Tibial nerve (tissue), 4 donors: ENCODE results near the gene PPT1. TPM values are rescaled to one million over a fixed set of nuclear protein-coding genes. Genes with fewer than 3 reads are reported as not detected.

Experiments used
- DNase-seq, 2 donors: peaks; one replicate each; pipeline ENCODE4 v3.0.0-alpha.2; 2019; ENCODE audit warnings: low spot score in 2 of 2
- H3K27ac ChIP-seq, 4 donors: fragments of 200-600 bp; sonication (generic) in 3 of 4; one replicate each; pipeline ENCODE4 v1.5.1; 2017 to 2019; ENCODE audit warnings: mild to moderate bottlenecking in 1 of 4
- H3K27me3 ChIP-seq, 2 donors: fragments of 200-600 bp; sonication (generic) in 1 of 2; one replicate each; pipeline versions ENCODE4 v1.5.1 to v1.6.0; 2017 to 2019
- H3K36me3 ChIP-seq, 3 donors: fragments of 200-600 bp; sonication (generic); one replicate each; pipeline ENCODE4 v1.5.1; 2018 to 2019
- H3K4me1 ChIP-seq, 4 donors: fragments of 200-600 bp; sonication (generic) in 3 of 4; one replicate each; pipeline ENCODE4 v1.5.1; 2017 to 2019
- H3K4me3 ChIP-seq, 4 donors: fragments of 200-600 bp; sonication (generic) in 3 of 4; one replicate each; pipeline ENCODE4 v1.5.1; 2017 to 2019; ENCODE audit warnings: mild to moderate bottlenecking in 1 of 4, moderate library complexity in 1 of 4
- H3K9me3 ChIP-seq, 4 donors: fragments of 200-600 bp; sonication (generic) in 3 of 4; one replicate each; pipeline ENCODE4 v1.5.1; 2017 to 2019
- EP300 ChIP-seq, 2 donors: sonication (generic); formaldehyde crosslinking; IDR thresholded peaks; one replicate each; pipeline ENCODE4 v1.6.1; 2017; ENCODE audit warnings: antibody characterized with exemption in 2 of 2, mild to moderate bottlenecking in 1 of 2
- POLR2A ChIP-seq, 2 donors: fragments of 450-650 bp; IDR thresholded peaks; one replicate each; pipeline ENCODE4 v1.6.1; 2017; ENCODE audit warnings: antibody characterized with exemption in 2 of 2, mild to moderate bottlenecking in 2 of 2, moderate library complexity in 2 of 2
- WGBS, 2 donors: methylation state at CpG; one replicate each; pipeline ENCODE4 v1.1.5; 2018; 5-methylcytosine and 5-hydroxymethylcytosine counted together
- total RNA-seq, 4 donors: library from RNA; depleted of rRNA; stranded (reverse); fragments of >200 nt; gene quantifications; one replicate each; pipeline ENCODE4 v1.1.0, GENCODE V29; 2016
- TF ChIP-seq, protein P1 (sequence below), 5 experiments: fragments of 200-600 bp in 3 of 5; fragments of 450-650 bp in 2 of 5; sonication (generic) in 3 of 5; IDR thresholded peaks; one replicate each; pipeline ENCODE4 v1.5.1; 2016 to 2019; ENCODE audit warnings: antibody characterized with exemption in 5 of 5, mild to moderate bottlenecking in 3 of 5, moderate library complexity in 2 of 5

The PPT1 gene
- total RNA-seq, 4 donors from 2014 or later: 52.8 to 88.5 (median 58.7) TPM

- Histone ChIP-seq H3K4me3 (no peak overlapping the region), H3K4me1 (peaks cover 0 to 25% (median 5%) of the 10 kb centered on the region in 4 donors), H3K27ac (peak overlapping the region in 2 of 4 donors; percentile 35 to 41), H3K9me3 (peaks cover 0 to 5% (median 0%) of the 10 kb centered on the region in 4 donors), H3K27me3 (no peaks in the 10 kb centered on the region), H3K36me3 (no peaks in the 10 kb centered on the region)
- no peak for TF ChIP-seq EP300 (IDR thresholded peaks at IDR 0.05)
- TF ChIP-seq, protein P1, sequence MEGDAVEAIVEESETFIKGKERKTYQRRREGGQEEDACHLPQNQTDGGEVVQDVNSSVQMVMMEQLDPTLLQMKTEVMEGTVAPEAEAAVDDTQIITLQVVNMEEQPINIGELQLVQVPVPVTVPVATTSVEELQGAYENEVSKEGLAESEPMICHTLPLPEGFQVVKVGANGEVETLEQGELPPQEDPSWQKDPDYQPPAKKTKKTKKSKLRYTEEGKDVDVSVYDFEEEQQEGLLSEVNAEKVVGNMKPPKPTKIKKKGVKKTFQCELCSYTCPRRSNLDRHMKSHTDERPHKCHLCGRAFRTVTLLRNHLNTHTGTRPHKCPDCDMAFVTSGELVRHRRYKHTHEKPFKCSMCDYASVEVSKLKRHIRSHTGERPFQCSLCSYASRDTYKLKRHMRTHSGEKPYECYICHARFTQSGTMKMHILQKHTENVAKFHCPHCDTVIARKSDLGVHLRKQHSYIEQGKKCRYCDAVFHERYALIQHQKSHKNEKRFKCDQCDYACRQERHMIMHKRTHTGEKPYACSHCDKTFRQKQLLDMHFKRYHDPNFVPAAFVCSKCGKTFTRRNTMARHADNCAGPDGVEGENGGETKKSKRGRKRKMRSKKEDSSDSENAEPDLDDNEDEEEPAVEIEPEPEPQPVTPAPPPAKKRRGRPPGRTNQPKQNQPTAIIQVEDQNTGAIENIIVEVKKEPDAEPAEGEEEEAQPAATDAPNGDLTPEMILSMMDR (IDR thresholded peaks at IDR 0.05): no peak
- no peak for TF ChIP-seq POLR2A (IDR thresholded peaks at IDR 0.05)
- 33 to 38% methylated on average over 3 of the region's 3 CpGs for WGBS, 2 donors
- DNase-seq: no peak
Measured at GRCh38 chr1:40030528-40031135, 66.4 kb downstream of the PPT1 start.

DNA sequence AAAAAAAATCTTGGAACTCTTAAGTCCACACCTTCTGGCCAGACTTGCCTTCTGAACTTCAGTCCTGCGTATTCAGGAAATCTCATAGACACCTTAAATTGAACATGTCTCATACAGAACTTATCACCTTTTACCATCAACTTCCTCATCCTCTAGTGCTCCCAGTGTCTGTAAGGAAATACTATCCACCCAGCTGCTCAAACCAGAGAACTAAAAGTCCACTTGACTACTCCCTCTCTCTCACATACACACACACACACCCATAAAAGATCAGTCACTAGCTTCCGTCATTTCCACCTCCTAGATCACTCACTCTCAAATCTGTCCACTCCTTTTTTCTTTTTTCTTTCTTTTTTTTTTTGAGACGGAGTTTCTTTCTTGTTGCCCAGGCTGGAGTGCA, 67.4 kb downstream of the PPT1 start:
- WGBS, 2 donors: 79 to 87% methylated on average over 3 of the region's 3 CpGs
- Histone ChIP-seq H3K9me3 (peaks cover 0 to 5% (median 0%) of the 10 kb centered on the region in 4 donors), H3K27me3 (no peaks in the 10 kb centered on the region), H3K27ac (no peak overlapping the region), H3K4me1 (peaks cover 0 to 20% (median 5%) of the 10 kb centered on the region in 4 donors), H3K36me3 (no peaks in the 10 kb centered on the region), H3K4me3 (no peak overlapping the region)
- TF ChIP-seq POLR2A (IDR thresholded peaks at IDR 0.05) (no peak), EP300 (IDR thresholded peaks at IDR 0.05) (no peak)
- TF ChIP-seq, protein P1 (IDR thresholded peaks at IDR 0.05): no peak
- DNase-seq: no peak

GRCh38 chr1:40027647-40028046, 69.4 kb downstream of the PPT1 start:
- no peak for DNase-seq
- Histone ChIP-seq H3K36me3 (no peaks in the 10 kb centered on the region), H3K27me3 (no peaks in the 10 kb centered on the region), H3K9me3 (peaks cover 0 to 11% (median 0%) of the 10 kb centered on the region in 4 donors), H3K27ac (no peak overlapping the region), H3K4me3 (no peak overlapping the region), H3K4me1 (peaks cover 0 to 18% (median 5%) of the 10 kb centered on the region in 4 donors)
- no peak for TF ChIP-seq EP300 (IDR thresholded peaks at IDR 0.05)

- Histone ChIP-seq H3K27me3 (no peaks in the 10 kb centered on the region), H3K4me3 (no peak overlapping the region), H3K27ac (no peak overlapping the region), H3K36me3 (no peaks in the 10 kb centered on the region), H3K9me3 (peaks cover 0 to 11% (median 0%) of the 10 kb centered on the region in 4 donors), H3K4me1 (no peaks in the 10 kb centered on the region)
- TF ChIP-seq EP300 (IDR thresholded peaks at IDR 0.05) (no peak), POLR2A (IDR thresholded peaks at IDR 0.05) (no peak)
- TF ChIP-seq, protein P1 (IDR thresholded peaks at IDR 0.05): no peak
- WGBS, 2 donors: 77 to 78% methylated on average over 2 of the region's 2 CpGs
- no peak for DNase-seq
Measured at GRCh38 chr1:40024671-40025070, 72.4 kb downstream of the PPT1 start.

GRCh38 chr1:40023379-40023944, 73.6 kb downstream of the PPT1 start:
- H3K27me3 ChIP-seq: no peaks in the 10 kb centered on the region
- TF ChIP-seq EP300 (IDR thresholded peaks at IDR 0.05) (no peak), POLR2A (IDR thresholded peaks at IDR 0.05) (no peak)
- TF ChIP-seq, protein P1 (IDR thresholded peaks at IDR 0.05): no peak
- 82 to 90% methylated on average over 4 of the region's 4 CpGs for WGBS, 2 donors
- H3K4me1 ChIP-seq: no peaks in the 10 kb centered on the region
- peaks cover 0 to 11% (median 0%) of the 10 kb centered on the region in 4 donors for H3K9me3 ChIP-seq
- no peak overlapping the region for H3K27ac ChIP-seq
- H3K36me3 ChIP-seq: no peaks in the 10 kb centered on the region
- no peak overlapping the region for H3K4me3 ChIP-seq
- DNase-seq: no peak

Other genes with a start within 250 kb of the PPT1 start
- 10 to 100 TPM; 17.4 to 29.8 (median 27.4) TPM for gene TRIT1, start 213.7 kb downstream of the PPT1 start, total RNA-seq
- 1 to 10 TPM in 1 of 4 donors, under 1 TPM in 3; 0.30 to 1.8 (median 0.86) TPM for gene MYCL, start 195.3 kb downstream of the PPT1 start, total RNA-seq
- 10 to 100 TPM in 3 of 4 donors, 1 to 10 TPM in 1; 6.0 to 24.3 (median 18.1) TPM for gene MFSD2A, start 142.1 kb downstream of the PPT1 start, total RNA-seq
- 100 to 1,000 TPM; 210 to 281 (median 227) TPM for gene CAP1, start 56.5 kb downstream of the PPT1 start, total RNA-seq
- gene RLF, start 64.1 kb upstream of the PPT1 start, total RNA-seq: 10 to 100 TPM; 20.1 to 23.5 (median 21.5) TPM
- gene TMCO2, start 150.7 kb upstream of the PPT1 start, total RNA-seq: not detected
- 10 to 100 TPM; 27.0 to 51.1 (median 32.1) TPM for gene ZMPSTE24, start 161.0 kb upstream of the PPT1 start, total RNA-seq
- 1 to 10 TPM; 3.3 to 8.8 (median 7.0) TPM for gene COL9A2, start 220.0 kb upstream of the PPT1 start, total RNA-seq